ENCODE measurements around the gene CLEC19A.

The CLEC19A gene

GRCh38 chr16:19242186-19242585, 43.3 kb upstream of the CLEC19A start:
- DNase-seq (ENCODE audit: extremely low read depth, low read depth) = no peak

GRCh38 chr16:19242987-19243575, 42.5 kb upstream of the CLEC19A start:
- no peak for TF ChIP-seq CTCF (IDR thresholded peaks at IDR 0.05; ENCODE audit: low read depth, low read length)
- DNase-seq (ENCODE audit: extremely low read depth, low read depth) = no peak

More at GRCh38 chr16:19242186-19242585, 43.3 kb upstream of the CLEC19A start:
- TF ChIP-seq CTCF (IDR thresholded peaks at IDR 0.05; ENCODE audit: low read depth, low read length) = no peak

- no peak for TF ChIP-seq CTCF (IDR thresholded peaks at IDR 0.05; ENCODE audit: low read depth, low read length)
- DNase-seq (ENCODE audit: extremely low read depth, low read depth) = no peak
Measured at GRCh38 chr16:19245326-19245925, 40.1 kb upstream of the CLEC19A start.

- TF ChIP-seq CTCF (IDR thresholded peaks at IDR 0.05; ENCODE audit: low read depth, low read length) = no peak
- no peak for DNase-seq (ENCODE audit: extremely low read depth, low read depth)
Measured at GRCh38 chr16:19252904-19253303, 32.6 kb upstream of the CLEC19A start.

GRCh38 chr16:19254611-19255010, 30.9 kb upstream of the CLEC19A start:
- DNase-seq (ENCODE audit: extremely low read depth, low read depth) = no peak
- TF ChIP-seq CTCF (IDR thresholded peaks at IDR 0.05; ENCODE audit: low read depth, low read length) = no peak

GRCh38 chr16:19264123-19264673, 21.3 kb upstream of the CLEC19A start:
- DNase-seq (ENCODE audit: extremely low read depth, low read depth) = no peak
- TF ChIP-seq CTCF (IDR thresholded peaks at IDR 0.05; ENCODE audit: low read depth, low read length) = no peak

- no peak for TF ChIP-seq CTCF (IDR thresholded peaks at IDR 0.05; ENCODE audit: low read depth, low read length)
- DNase-seq (ENCODE audit: extremely low read depth, low read depth) = no peak
Measured at GRCh38 chr16:19265380-19265930, 20.1 kb upstream of the CLEC19A start.
